ENCODE data around the gene TMEM259.

Gene TMEM259

DNA sequence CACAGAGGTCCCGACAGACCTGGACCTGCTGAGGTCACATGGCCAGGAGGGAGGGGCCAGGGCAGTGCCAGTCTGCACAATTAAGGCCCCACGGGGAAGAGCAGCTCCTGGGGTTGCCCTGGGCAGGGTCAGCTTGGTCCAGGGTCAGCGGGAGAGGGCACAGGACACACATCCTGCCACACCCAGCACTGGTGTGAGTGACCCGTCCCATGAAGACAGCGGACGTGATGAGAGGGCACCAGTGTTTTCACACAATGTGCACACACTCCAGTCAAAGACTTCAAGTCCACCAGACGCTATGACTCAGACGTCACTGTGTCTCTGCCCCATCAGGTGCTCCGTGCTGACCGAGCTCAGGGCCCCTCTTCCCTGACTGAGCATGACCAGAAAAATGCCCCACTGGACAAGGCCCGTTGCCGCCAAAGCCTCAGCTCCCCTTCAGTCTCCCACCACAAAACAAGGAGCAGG, 4.2 kb downstream of the TMEM259 start:
- Histone ChIP-seq H3K4me3 (ENCODE audit: low read length in 2 of 2) (no peak overlapping the region), H3K27ac (replicated peaks; ENCODE audit: low read length) (peak overlapping the region; percentile 48)
- DNase-seq (ENCODE audit: low spot score) = no peak

DNA sequence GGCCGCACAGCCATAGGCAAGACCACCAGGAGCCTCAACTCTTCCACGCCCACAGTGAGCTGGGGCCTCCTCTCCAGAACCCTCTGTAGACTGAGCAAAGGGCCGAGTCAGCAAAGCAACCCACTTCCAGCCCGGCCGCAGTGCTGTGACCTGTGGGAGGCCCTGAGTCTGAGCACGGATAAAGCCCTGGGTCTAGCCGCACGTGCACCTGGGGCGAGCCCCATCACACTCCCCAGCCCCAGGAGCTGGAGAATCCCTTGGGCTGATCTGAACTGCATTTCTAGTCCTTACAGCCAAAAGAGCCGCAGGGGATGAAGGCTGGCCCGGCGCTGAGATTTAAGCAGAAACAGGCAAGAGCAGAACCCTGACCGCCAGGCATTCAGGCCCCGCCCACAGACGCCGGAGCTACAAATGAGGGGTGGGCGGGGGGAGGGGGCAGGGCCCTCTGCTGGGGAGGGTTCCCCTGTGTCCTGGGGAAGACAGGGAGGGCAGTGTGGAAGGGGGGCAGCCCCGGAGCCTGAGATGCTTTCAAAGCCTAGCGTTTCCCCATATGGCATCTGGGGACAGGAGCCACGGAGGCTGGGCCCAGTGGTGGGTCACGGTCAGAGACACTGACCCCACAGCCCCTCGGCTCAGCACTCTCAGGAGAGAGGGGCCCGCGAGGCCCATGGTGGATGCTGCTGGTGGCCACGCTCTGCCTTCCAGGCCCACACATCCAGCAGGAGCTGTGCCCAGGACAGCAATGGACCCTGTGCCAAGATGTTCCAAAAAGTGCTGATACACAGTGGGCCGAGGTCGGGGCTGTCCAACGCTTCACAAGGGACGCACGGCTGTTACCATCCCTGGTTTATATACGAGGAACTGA, 4.9 kb downstream of the TMEM259 start:
- Histone ChIP-seq H3K9me3 (replicated peaks in 1 of 2; ENCODE audit: control insufficient read depth in 2 of 2, insufficient read depth in 1 of 2, low read depth in 1 of 2, low read length in 2 of 2) (no peaks in the 10 kb centered on the region), H3K23ac (ENCODE audit: low read depth, low read length, poor library complexity) (peak overlapping the region; percentile 89), H4K91ac (ENCODE audit: low read depth, low read length, poor library complexity) (no peak overlapping the region), H3K14ac (ENCODE audit: low read length) (peak overlapping the region; percentile 94), H3K4me3 (ENCODE audit: low read length in 2 of 2) (no peak overlapping the region), H3K79me1 (ENCODE audit: low read depth, low read length) (peaks cover 66% of the 10 kb centered on the region), H3K27ac (replicated peaks; ENCODE audit: low read length) (peak overlapping the region; percentile 48), H2BK12ac (ENCODE audit: low read length) (peak overlapping the region; percentile 41), H3K18ac (ENCODE audit: low read length) (peak overlapping the region; percentile 51), H3K36me3 (replicated peaks in 1 of 2; ENCODE audit: control insufficient read depth in 2 of 2, insufficient read depth in 2 of 2, low read length in 2 of 2) (peaks cover 21 to 47% of the 10 kb centered on the region in 2 donors), H2AFZ (ENCODE audit: low read length) (no peak overlapping the region), H2BK15ac (ENCODE audit: low read length) (no peak overlapping the region), H3K27me3 (ENCODE audit: control insufficient read depth in 3 of 3, insufficient read depth in 3 of 3, low read depth in 1 of 3, low read length in 3 of 3) (no peaks in the 10 kb centered on the region), H2BK120ac (ENCODE audit: low read depth, low read length) (no peak overlapping the region), H3K4me1 (ENCODE audit: control insufficient read depth in 2 of 2, insufficient read depth in 1 of 2, low read depth in 1 of 2, low read length in 2 of 2) (peaks cover 24 to 37% of the 10 kb centered on the region in 2 donors), H4K8ac (ENCODE audit: low read depth, low read length) (no peak overlapping the region), H2AK5ac (ENCODE audit: low read depth, low read length) (peak overlapping the region; percentile 89), H2BK5ac (ENCODE audit: low read length) (peak overlapping the region; percentile 78), H3K9ac (ENCODE audit: low read depth, low read length, poor library complexity) (peak overlapping the region; percentile 75), H3K4me2 (ENCODE audit: insufficient read depth, low read length, poor library complexity, severe bottlenecking) (peak overlapping the region; percentile 43), H3K4ac (ENCODE audit: low read length) (no peak overlapping the region)
- DNase-seq (ENCODE audit: low spot score) = no peak
- WGBS, 2 donors (ENCODE audit: extremely low coverage in 2 of 2, insufficient read length in 2 of 2, insufficient replicate concordance in 1 of 2) = no CpG with 5 or more reads among the region's 31 CpGs

More for the DNA sequence above, 4.2 kb downstream of the TMEM259 start:
- peaks cover 18 to 44% of the 10 kb centered on the region in 2 donors for H3K36me3 ChIP-seq (replicated peaks in 1 of 2; ENCODE audit: control insufficient read depth in 2 of 2, insufficient read depth in 2 of 2, low read length in 2 of 2)
- peaks cover 24 to 37% of the 10 kb centered on the region in 2 donors for H3K4me1 ChIP-seq (ENCODE audit: control insufficient read depth in 2 of 2, insufficient read depth in 1 of 2, low read depth in 1 of 2, low read length in 2 of 2)
- peak overlapping the region; percentile 27 for H3K18ac ChIP-seq (ENCODE audit: low read length)
- H3K4ac ChIP-seq (ENCODE audit: low read length) = no peak overlapping the region
- no peak overlapping the region for H2BK120ac ChIP-seq (ENCODE audit: low read depth, low read length)
- H2AK5ac ChIP-seq (ENCODE audit: low read depth, low read length) = peak overlapping the region; percentile 89
- H4K91ac ChIP-seq (ENCODE audit: low read depth, low read length, poor library complexity) = no peak overlapping the region
- peak overlapping the region; percentile 89 for H3K23ac ChIP-seq (ENCODE audit: low read depth, low read length, poor library complexity)
- no peak overlapping the region for H3K4me2 ChIP-seq (ENCODE audit: insufficient read depth, low read length, poor library complexity, severe bottlenecking)
- peak overlapping the region; percentile 60 for H3K9ac ChIP-seq (ENCODE audit: low read depth, low read length, poor library complexity)
- no peaks in the 10 kb centered on the region for H3K27me3 ChIP-seq (ENCODE audit: control insufficient read depth in 3 of 3, insufficient read depth in 3 of 3, low read depth in 1 of 3, low read length in 3 of 3)
- H4K8ac ChIP-seq (ENCODE audit: low read depth, low read length) = no peak overlapping the region
- H2AFZ ChIP-seq (ENCODE audit: low read length) = no peak overlapping the region
- peaks cover 65% of the 10 kb centered on the region for H3K79me1 ChIP-seq (ENCODE audit: low read depth, low read length)
- peak overlapping the region; percentile 33 for H2BK15ac ChIP-seq (ENCODE audit: low read length)
- no peaks in the 10 kb centered on the region for H3K9me3 ChIP-seq (replicated peaks in 1 of 2; ENCODE audit: control insufficient read depth in 2 of 2, insufficient read depth in 1 of 2, low read depth in 1 of 2, low read length in 2 of 2)
- H3K14ac ChIP-seq (ENCODE audit: low read length) = peak overlapping the region; percentile 94
- H2BK12ac ChIP-seq (ENCODE audit: low read length) = no peak overlapping the region
- WGBS, 2 donors (ENCODE audit: extremely low coverage in 2 of 2, insufficient read length in 2 of 2, insufficient replicate concordance in 1 of 2) = no CpG with 5 or more reads among the region's 12 CpGs
- H2BK5ac ChIP-seq (ENCODE audit: low read length) = peak overlapping the region; percentile 78

DNA sequence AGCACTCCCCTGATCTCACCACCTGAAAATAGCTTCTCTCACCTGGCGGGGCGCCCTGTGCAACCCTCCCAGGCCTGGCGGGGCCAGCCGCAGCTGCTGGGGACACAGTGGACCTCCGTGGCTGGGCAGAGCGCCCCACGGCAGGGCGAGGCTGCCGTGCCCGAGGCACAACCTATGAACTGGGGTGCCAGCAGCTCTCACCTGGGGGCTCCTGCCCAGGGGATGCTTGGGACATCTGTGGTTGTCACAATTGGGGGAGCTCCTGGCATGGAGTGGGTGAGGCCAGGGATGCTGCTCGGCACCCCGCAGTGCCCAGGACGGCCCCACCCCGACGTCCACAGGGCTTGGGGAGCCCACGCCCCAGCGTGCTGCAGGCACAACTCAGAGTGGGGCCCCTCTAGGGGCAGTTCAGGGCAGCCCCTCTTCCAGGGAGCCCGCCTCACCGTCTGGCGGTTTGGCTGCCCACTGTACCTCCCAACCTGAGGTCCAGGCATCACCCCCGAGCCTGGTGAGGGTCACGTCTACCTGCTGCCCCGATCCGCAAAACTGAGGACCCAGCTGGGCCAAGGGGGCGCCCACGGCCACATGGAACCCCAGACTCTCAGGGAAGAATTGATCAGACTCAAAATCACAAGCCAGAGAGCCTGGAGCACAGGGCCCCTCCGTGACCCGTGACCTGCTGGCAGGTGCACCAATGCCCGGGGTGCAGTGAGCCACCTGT, 5.7 kb downstream of the TMEM259 start:
- Histone ChIP-seq H3K4ac (ENCODE audit: low read length) (no peak overlapping the region), H3K4me3 (ENCODE audit: low read length in 2 of 2) (no peak overlapping the region), H4K8ac (ENCODE audit: low read depth, low read length) (no peak overlapping the region), H3K9ac (ENCODE audit: low read depth, low read length, poor library complexity) (peak overlapping the region; percentile 75), H2BK120ac (ENCODE audit: low read depth, low read length) (no peak overlapping the region), H3K18ac (ENCODE audit: low read length) (peak overlapping the region; percentile 33), H2AFZ (ENCODE audit: low read length) (no peak overlapping the region), H3K14ac (ENCODE audit: low read length) (no peak overlapping the region), H3K4me1 (ENCODE audit: control insufficient read depth in 2 of 2, insufficient read depth in 1 of 2, low read depth in 1 of 2, low read length in 2 of 2) (peaks cover 24 to 33% of the 10 kb centered on the region in 2 donors), H3K23ac (ENCODE audit: low read depth, low read length, poor library complexity) (peak overlapping the region; percentile 65), H3K9me3 (replicated peaks in 1 of 2; ENCODE audit: control insufficient read depth in 2 of 2, insufficient read depth in 1 of 2, low read depth in 1 of 2, low read length in 2 of 2) (no peaks in the 10 kb centered on the region), H3K27ac (replicated peaks; ENCODE audit: low read length) (no peak overlapping the region), H3K79me1 (ENCODE audit: low read depth, low read length) (peaks cover 61% of the 10 kb centered on the region), H2BK12ac (ENCODE audit: low read length) (no peak overlapping the region), H2AK5ac (ENCODE audit: low read depth, low read length) (peak overlapping the region; percentile 36), H3K27me3 (ENCODE audit: control insufficient read depth in 3 of 3, insufficient read depth in 3 of 3, low read depth in 1 of 3, low read length in 3 of 3) (no peaks in the 10 kb centered on the region), H3K4me2 (ENCODE audit: insufficient read depth, low read length, poor library complexity, severe bottlenecking) (no peak overlapping the region), H2BK15ac (ENCODE audit: low read length) (peak overlapping the region; percentile 6), H4K91ac (ENCODE audit: low read depth, low read length, poor library complexity) (no peak overlapping the region), H3K36me3 (replicated peaks in 1 of 2; ENCODE audit: control insufficient read depth in 2 of 2, insufficient read depth in 2 of 2, low read length in 2 of 2) (peaks cover 23 to 49% of the 10 kb centered on the region in 2 donors), H2BK5ac (ENCODE audit: low read length) (peak overlapping the region; percentile 78)
- no peak for DNase-seq (ENCODE audit: low spot score)
- WGBS, 2 donors (ENCODE audit: extremely low coverage in 2 of 2, insufficient read length in 2 of 2, insufficient replicate concordance in 1 of 2) = no CpG with 5 or more reads among the region's 29 CpGs
